HepG2 (cell line): ENCODE measurements around the gene KIF15. TPM values are rescaled to one million over a fixed set of nuclear protein-coding genes. Genes with fewer than 3 reads are reported as not detected.

Experiments used
- CBX2 ChIP-seq, 2 experiments: fragments of 200-600 bp in 1 of 2; sonication (generic); formaldehyde crosslinking in 1 of 2; IDR thresholded peaks; 2 replicates each; pipeline versions ENCODE4 v1.7.0 to v1.8.1; 2018 to 2022; ENCODE audit warnings: low read depth in 2 of 2, low read length in 1 of 2, mild to moderate bottlenecking in 1 of 2, missing genetic modification reagents in 1 of 2
- CREM ChIP-seq, 2 experiments: sonication (generic) in 1 of 2; formaldehyde crosslinking in 1 of 2; IDR thresholded peaks; 2 replicates each; pipeline versions ENCODE4 v1.4.0 to v1.6.1; 2016 to 2020; ENCODE audit warnings: antibody characterized with exemption in 1 of 2, mild to moderate bottlenecking in 1 of 2, missing genetic modification reagents in 1 of 2
- EP300 ChIP-seq, 3 experiments: sonication (generic) in 1 of 3; formaldehyde crosslinking in 1 of 3; IDR thresholded peaks; 2 replicates each; pipeline versions ENCODE4 v1.5.1 to v1.6.1; 2011 to 2020; ENCODE audit warnings: low read depth in 2 of 3, low read length in 2 of 3, borderline replicate concordance in 1 of 3, improper control_type of control experiment in 1 of 3, mild to moderate bottlenecking in 1 of 3, missing genetic modification reagents in 1 of 3, moderate library complexity in 1 of 3
- KAT8 ChIP-seq: IDR thresholded peaks from 2 replicates; pipeline ENCODE4 v1.6.1; 2016; ENCODE audit warnings: missing genetic modification reagents, missing compliant biosample characterization
- KMT2B ChIP-seq: IDR thresholded peaks from 2 replicates; pipeline ENCODE4 v1.6.1; 2016; ENCODE audit warnings: missing genetic modification reagents, missing compliant biosample characterization
- PAX8 ChIP-seq: sonication (generic); formaldehyde crosslinking; IDR thresholded peaks from 2 replicates; pipeline ENCODE4 v1.8.0; 2022; ENCODE audit warnings: mild to moderate bottlenecking, missing genetic modification reagents, borderline replicate concordance
- THAP7 ChIP-seq: sonication (generic); formaldehyde crosslinking; IDR thresholded peaks from 2 replicates; pipeline ENCODE4 v1.8.1; 2023; ENCODE audit warnings: mild to moderate bottlenecking, missing genetic modification reagents
- ZBTB20 ChIP-seq: sonication (generic); formaldehyde crosslinking; IDR thresholded peaks from 2 replicates; pipeline ENCODE4 v1.8.1; 2023; ENCODE audit warnings: missing genetic modification reagents, low read depth, mild to moderate bottlenecking, borderline replicate concordance
- ZBTB34 ChIP-seq: sonication (generic); formaldehyde crosslinking; IDR thresholded peaks from 2 replicates; pipeline ENCODE4 v1.8.0; 2022; ENCODE audit warnings: mild to moderate bottlenecking, missing genetic modification reagents
- ZFP90 ChIP-seq: sonication (generic); formaldehyde crosslinking; IDR thresholded peaks from 2 replicates; pipeline ENCODE4 v1.8.0; 2022; ENCODE audit warnings: missing genetic modification reagents, mild to moderate bottlenecking, inconsistent platforms, borderline replicate concordance
- ZNF263 ChIP-seq: sonication (generic); formaldehyde crosslinking; IDR thresholded peaks from 2 replicates; pipeline ENCODE4 v1.4.0; 2020; ENCODE audit warnings: missing genetic modification reagents
- ZNF614 ChIP-seq: IDR thresholded peaks from 2 replicates; pipeline ENCODE4 v1.6.1; 2018; ENCODE audit warnings: missing biosample characterization, missing genetic modification reagents, inconsistent platforms, borderline replicate concordance
- ZNF749 ChIP-seq: sonication (generic); formaldehyde crosslinking; IDR thresholded peaks from 2 replicates; pipeline ENCODE4 v1.8.0; 2022; ENCODE audit warnings: mild to moderate bottlenecking, missing genetic modification reagents, moderate library complexity, borderline replicate concordance
- ZNF772 ChIP-seq: sonication (generic); formaldehyde crosslinking; IDR thresholded peaks from 2 replicates; pipeline ENCODE4 v1.5.0; 2020; ENCODE audit warnings: mild to moderate bottlenecking, missing genetic modification reagents
- polyA plus RNA-seq, 8 experiments: library from polyadenylated mRNA; depleted of rRNA in 3 of 8; stranded (reverse) in 7 of 8; unstranded in 1 of 8; fragments of >200 nt; fragmentation: Illumina TruSeq in 4 of 8; extraction: Trizol in 4 of 8; gene quantifications; 2 replicates each; pipeline versions ENCODE4 v1.2.1 to v1.2.3, GENCODE V29; 2011 to 2016; ENCODE audit warnings: low read depth in 4 of 8, missing spikeins in 1 of 8, mixed read lengths in 1 of 8; ENCODE audit not compliant: insufficient read depth in 1 of 8
- total RNA-seq, 5 experiments: library from RNA; depleted of rRNA; stranded (reverse); fragments of >200 nt; fragmentation: Illumina TruSeq; extraction: Trizol; gene quantifications; 2 replicates each; pipeline ENCODE4 v1.2.3, GENCODE V29; 2016; ENCODE audit warnings: low read depth in 1 of 5
- TF ChIP-seq, protein P1 (sequence below): fragments of 450-650 bp; IDR thresholded peaks from 2 replicates; pipeline ENCODE4 v1.6.1; 2016
- TF ChIP-seq, protein P2 (sequence below): sonication (generic); formaldehyde crosslinking; IDR thresholded peaks from 2 replicates; pipeline ENCODE4 v1.4.0; 2020; ENCODE audit warnings: missing genetic modification reagents, borderline replicate concordance
- TF ChIP-seq, protein P3 (sequence below): sonication (generic); formaldehyde crosslinking; IDR thresholded peaks from 2 replicates; pipeline ENCODE4 v1.4.0; 2020; ENCODE audit warnings: mild to moderate bottlenecking, missing genetic modification reagents

KIF15 gene
- total and polyA plus RNA-seq, 2 of the 13 experiments (the other 11 are each of a cell fraction or from before 2014, with no cell fraction given) = 4.8 to 33.8 TPM

- TF ChIP-seq EP300 (IDR thresholded peaks at IDR 0.05; ENCODE audit: low read depth in 2 of 2, low read length in 2 of 2) = peak; percentile 8 to 37; a peak in 2 of 4 replicates
- TF ChIP-seq EP300 (CRISPR knock-in tag; IDR thresholded peaks at IDR 0.05; ENCODE audit: borderline replicate concordance) = no peak
- TF ChIP-seq ZBTB34 (CRISPR knock-in tag) = no peak
- TF ChIP-seq CBX2 (IDR thresholded peaks at IDR 0.05; ENCODE audit: low read depth, low read length) = no peak
- peak; percentile 67; the same call in 1 of the 2 replicates for TF ChIP-seq CBX2 (CRISPR knock-in tag; IDR thresholded peaks at IDR 0.05; ENCODE audit: low read depth)
- peak; percentile 72; the same call in 1 of the 2 replicates for TF ChIP-seq ZFP90
- TF ChIP-seq, protein P1, sequence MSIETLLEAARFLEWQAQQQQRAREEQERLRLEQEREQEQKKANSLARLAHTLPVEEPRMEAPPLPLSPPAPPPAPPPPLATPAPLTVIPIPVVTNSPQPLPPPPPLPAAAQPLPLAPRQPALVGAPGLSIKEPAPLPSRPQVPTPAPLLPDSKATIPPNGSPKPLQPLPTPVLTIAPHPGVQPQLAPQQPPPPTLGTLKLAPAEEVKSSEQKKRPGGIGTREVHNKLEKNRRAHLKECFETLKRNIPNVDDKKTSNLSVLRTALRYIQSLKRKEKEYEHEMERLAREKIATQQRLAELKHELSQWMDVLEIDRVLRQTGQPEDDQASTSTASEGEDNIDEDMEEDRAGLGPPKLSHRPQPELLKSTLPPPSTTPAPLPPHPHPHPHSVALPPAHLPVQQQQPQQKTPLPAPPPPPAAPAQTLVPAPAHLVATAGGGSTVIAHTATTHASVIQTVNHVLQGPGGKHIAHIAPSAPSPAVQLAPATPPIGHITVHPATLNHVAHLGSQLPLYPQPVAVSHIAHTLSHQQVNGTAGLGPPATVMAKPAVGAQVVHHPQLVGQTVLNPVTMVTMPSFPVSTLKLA = peak; percentile 49; the same call in 1 of the 2 replicates
- TF ChIP-seq KMT2B (CRISPR knock-in tag) = peak; percentile 99
- peak; percentile 79; the same call in 1 of the 2 replicates for TF ChIP-seq ZNF749
- TF ChIP-seq, protein P2, sequence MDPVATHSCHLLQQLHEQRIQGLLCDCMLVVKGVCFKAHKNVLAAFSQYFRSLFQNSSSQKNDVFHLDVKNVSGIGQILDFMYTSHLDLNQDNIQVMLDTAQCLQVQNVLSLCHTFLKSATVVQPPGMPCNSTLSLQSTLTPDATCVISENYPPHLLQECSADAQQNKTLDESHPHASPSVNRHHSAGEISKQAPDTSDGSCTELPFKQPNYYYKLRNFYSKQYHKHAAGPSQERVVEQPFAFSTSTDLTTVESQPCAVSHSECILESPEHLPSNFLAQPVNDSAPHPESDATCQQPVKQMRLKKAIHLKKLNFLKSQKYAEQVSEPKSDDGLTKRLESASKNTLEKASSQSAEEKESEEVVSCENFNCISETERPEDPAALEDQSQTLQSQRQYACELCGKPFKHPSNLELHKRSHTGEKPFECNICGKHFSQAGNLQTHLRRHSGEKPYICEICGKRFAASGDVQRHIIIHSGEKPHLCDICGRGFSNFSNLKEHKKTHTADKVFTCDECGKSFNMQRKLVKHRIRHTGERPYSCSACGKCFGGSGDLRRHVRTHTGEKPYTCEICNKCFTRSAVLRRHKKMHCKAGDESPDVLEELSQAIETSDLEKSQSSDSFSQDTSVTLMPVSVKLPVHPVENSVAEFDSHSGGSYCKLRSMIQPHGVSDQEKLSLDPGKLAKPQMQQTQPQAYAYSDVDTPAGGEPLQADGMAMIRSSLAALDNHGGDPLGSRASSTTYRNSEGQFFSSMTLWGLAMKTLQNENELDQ = peak; percentile 33; the same call in 1 of the 2 replicates
- peak; percentile 95 for TF ChIP-seq ZNF772 (CRISPR knock-in tag)
- peak; percentile 85; the same call in 1 of the 2 replicates for TF ChIP-seq ZNF614 (CRISPR knock-in tag)
- TF ChIP-seq ZBTB20 (CRISPR knock-in tag) = 0 out of 2 replicates have a peak, but pooled peaks have one; percentile 33
- no peak; the same call in 1 of the 2 replicates for TF ChIP-seq THAP7 (CRISPR knock-in tag)
- TF ChIP-seq PAX8 = 0 out of 2 replicates have a peak, but pooled peaks have one; percentile 65
- TF ChIP-seq CREM (IDR thresholded peaks at IDR 0.05) = peak; percentile 99
- peak; percentile 88 for TF ChIP-seq CREM (CRISPR knock-in tag; IDR thresholded peaks at IDR 0.05)
- TF ChIP-seq, protein P3, sequence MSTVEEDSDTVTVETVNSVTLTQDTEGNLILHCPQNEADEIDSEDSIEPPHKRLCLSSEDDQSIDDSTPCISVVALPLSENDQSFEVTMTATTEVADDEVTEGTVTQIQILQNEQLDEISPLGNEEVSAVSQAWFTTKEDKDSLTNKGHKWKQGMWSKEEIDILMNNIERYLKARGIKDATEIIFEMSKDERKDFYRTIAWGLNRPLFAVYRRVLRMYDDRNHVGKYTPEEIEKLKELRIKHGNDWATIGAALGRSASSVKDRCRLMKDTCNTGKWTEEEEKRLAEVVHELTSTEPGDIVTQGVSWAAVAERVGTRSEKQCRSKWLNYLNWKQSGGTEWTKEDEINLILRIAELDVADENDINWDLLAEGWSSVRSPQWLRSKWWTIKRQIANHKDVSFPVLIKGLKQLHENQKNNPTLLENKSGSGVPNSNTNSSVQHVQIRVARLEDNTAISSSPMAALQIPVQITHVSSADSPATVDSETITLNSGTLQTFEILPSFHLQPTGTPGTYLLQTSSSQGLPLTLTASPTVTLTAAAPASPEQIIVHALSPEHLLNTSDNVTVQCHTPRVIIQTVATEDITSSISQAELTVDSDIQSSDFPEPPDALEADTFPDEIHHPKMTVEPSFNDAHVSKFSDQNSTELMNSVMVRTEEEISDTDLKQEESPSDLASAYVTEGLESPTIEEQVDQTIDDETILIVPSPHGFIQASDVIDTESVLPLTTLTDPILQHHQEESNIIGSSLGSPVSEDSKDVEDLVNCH = no peak
- TF ChIP-seq KAT8 (CRISPR knock-in tag) = peak; percentile 97
- peak; percentile 68; the same call in 1 of the 2 replicates for TF ChIP-seq ZNF263 (CRISPR knock-in tag)
These were observed at the start of gene KIF15, which contains the start of gene KIAA1143 (continued) for GRCh38 chr3:44761424-44762169.
